ENCODE data around the gene SERTAD2.

Gene SERTAD2

GRCh38 chr2:64641599-64641998 is 12.1 kb downstream of the SERTAD2 start:
- no peak overlapping the region for H3K9ac ChIP-seq (ENCODE audit: low read depth, low read length, poor library complexity, severe bottlenecking)
- no peak for TF ChIP-seq EZH2phosphoT487 (IDR thresholded peaks at IDR 0.05; ENCODE audit: borderline replicate concordance)
- no peak for TF ChIP-seq CTCF (conservative IDR thresholded peaks at IDR 0.05; ENCODE audit: low read length)
- H3K9me2 ChIP-seq (replicated peaks; ENCODE audit: low read depth, low read length) = no peaks in the 10 kb centered on the region
- no peak overlapping the region for H3K4me3 ChIP-seq (ENCODE audit: low read length, poor library complexity, severe bottlenecking)
- H3K27me3 ChIP-seq (ENCODE audit: insufficient read depth, low read length, poor library complexity, severe bottlenecking) = no peaks in the 10 kb centered on the region
- no peaks in the 10 kb centered on the region for H3K9me3 ChIP-seq (ENCODE audit: insufficient read depth, low read depth, low read length)
- H3K79me2 ChIP-seq (ENCODE audit: insufficient read depth, low read length) = peaks cover 100% of the 10 kb centered on the region
- H3K4me2 ChIP-seq (ENCODE audit: low read depth, low read length, poor library complexity, severe bottlenecking) = no peak overlapping the region
- peaks cover 59% of the 10 kb centered on the region for H3K4me1 ChIP-seq (ENCODE audit: insufficient read depth, low read length, poor library complexity, severe bottlenecking)
- no peaks in the 10 kb centered on the region for H3F3A ChIP-seq (ENCODE audit: low read depth)
- H2AFZ ChIP-seq (ENCODE audit: low read length) = no peak overlapping the region
- peaks cover 11% of the 10 kb centered on the region; the same call in 1 of the 2 replicates for H3K36me3 ChIP-seq (ENCODE audit: insufficient read depth, low read length)
- H4K20me1 ChIP-seq (ENCODE audit: insufficient read depth, low read length, poor library complexity, severe bottlenecking) = peaks cover 96% of the 10 kb centered on the region

DNA sequence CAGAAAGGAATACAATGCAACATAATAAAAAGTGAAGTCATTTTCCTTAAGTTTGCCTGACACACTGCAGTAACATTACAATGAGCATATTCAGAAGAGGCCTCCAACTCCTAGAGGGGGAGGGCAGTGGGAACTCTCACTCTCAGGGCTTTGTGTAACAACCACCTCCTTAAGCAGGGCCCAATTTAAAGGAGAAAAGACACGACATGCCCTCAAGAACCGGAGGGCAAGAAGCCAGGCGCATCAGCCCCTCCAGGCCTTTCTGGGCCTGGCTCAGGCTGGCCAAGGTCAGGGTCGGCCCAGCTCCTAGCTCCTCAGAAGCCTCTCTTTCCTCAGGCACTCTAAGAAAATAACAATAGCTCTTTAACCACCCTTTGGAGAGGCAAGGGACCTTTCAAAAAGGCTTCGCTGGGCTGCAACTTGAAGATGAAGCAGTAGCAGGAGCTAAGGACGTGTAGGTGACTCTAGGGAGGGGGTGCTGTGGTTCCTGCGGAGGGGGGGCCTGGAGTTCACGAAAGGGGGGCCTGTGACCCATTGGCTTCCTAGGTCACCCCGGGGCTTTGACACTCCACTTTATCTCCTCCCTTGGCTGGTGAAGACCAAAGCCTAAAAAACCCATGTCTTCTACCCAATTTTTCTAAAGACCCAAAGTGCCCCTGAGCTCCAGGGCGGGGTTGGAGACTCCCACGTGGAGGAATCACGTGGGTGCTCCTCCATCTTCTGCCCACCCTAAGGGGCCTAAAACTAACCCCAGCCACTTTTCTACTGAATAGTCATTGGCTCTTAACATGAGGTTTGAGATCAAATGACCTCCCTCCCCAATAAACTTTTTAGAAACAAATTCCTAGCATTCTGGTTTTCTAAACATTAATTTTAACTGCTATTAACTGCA is 13.3 kb downstream of the SERTAD2 start:
- Histone ChIP-seq H4K20me1 (ENCODE audit: insufficient read depth, low read length, poor library complexity, severe bottlenecking) (peaks cover 97% of the 10 kb centered on the region), H3K4me2 (ENCODE audit: low read depth, low read length, poor library complexity, severe bottlenecking) (no peak overlapping the region), H3F3A (ENCODE audit: low read depth) (no peaks in the 10 kb centered on the region), H3K9me2 (replicated peaks; ENCODE audit: low read depth, low read length) (no peaks in the 10 kb centered on the region), H3K36me3 (ENCODE audit: insufficient read depth, low read length) (peaks cover 23% of the 10 kb centered on the region; the same call in 1 of the 2 replicates), H3K9ac (ENCODE audit: low read depth, low read length, poor library complexity, severe bottlenecking) (no peak overlapping the region), H3K4me1 (ENCODE audit: insufficient read depth, low read length, poor library complexity, severe bottlenecking) (peaks cover 53% of the 10 kb centered on the region), H3K9me3 (ENCODE audit: insufficient read depth, low read depth, low read length) (no peaks in the 10 kb centered on the region), H3K27me3 (ENCODE audit: insufficient read depth, low read length, poor library complexity, severe bottlenecking) (no peaks in the 10 kb centered on the region), H3K4me3 (ENCODE audit: low read length, poor library complexity, severe bottlenecking) (no peak overlapping the region), H3K79me2 (ENCODE audit: insufficient read depth, low read length) (peaks cover 99% of the 10 kb centered on the region), H2AFZ (ENCODE audit: low read length) (no peak overlapping the region)
- TF ChIP-seq EZH2phosphoT487 (IDR thresholded peaks at IDR 0.05; ENCODE audit: borderline replicate concordance) (no peak), CTCF (conservative IDR thresholded peaks at IDR 0.05; ENCODE audit: low read length) (no peak)

GRCh38 chr2:64639691-64640090 is 14.0 kb downstream of the SERTAD2 start:
- no peaks in the 10 kb centered on the region for H3K27me3 ChIP-seq (ENCODE audit: insufficient read depth, low read length, poor library complexity, severe bottlenecking)
- no peak overlapping the region for H3K4me2 ChIP-seq (ENCODE audit: low read depth, low read length, poor library complexity, severe bottlenecking)
- no peak overlapping the region for H2AFZ ChIP-seq (ENCODE audit: low read length)
- peaks cover 98% of the 10 kb centered on the region for H3K79me2 ChIP-seq (ENCODE audit: insufficient read depth, low read length)
- no peaks in the 10 kb centered on the region for H3K9me2 ChIP-seq (replicated peaks; ENCODE audit: low read depth, low read length)
- H3K9me3 ChIP-seq (ENCODE audit: insufficient read depth, low read depth, low read length) = no peaks in the 10 kb centered on the region
- no peak overlapping the region for H3K9ac ChIP-seq (ENCODE audit: low read depth, low read length, poor library complexity, severe bottlenecking)
- TF ChIP-seq EZH2phosphoT487 (IDR thresholded peaks at IDR 0.05; ENCODE audit: borderline replicate concordance) (no peak), CTCF (conservative IDR thresholded peaks at IDR 0.05; ENCODE audit: low read length) (no peak)
- no peak overlapping the region for H3K4me3 ChIP-seq (ENCODE audit: low read length, poor library complexity, severe bottlenecking)
- peaks cover 97% of the 10 kb centered on the region for H4K20me1 ChIP-seq (ENCODE audit: insufficient read depth, low read length, poor library complexity, severe bottlenecking)
- peaks cover 30% of the 10 kb centered on the region; the same call in 1 of the 2 replicates for H3K36me3 ChIP-seq (ENCODE audit: insufficient read depth, low read length)
- no peaks in the 10 kb centered on the region for H3F3A ChIP-seq (ENCODE audit: low read depth)
- peaks cover 48% of the 10 kb centered on the region for H3K4me1 ChIP-seq (ENCODE audit: insufficient read depth, low read length, poor library complexity, severe bottlenecking)

Data from Loucy (cell line).